Neural crest cell (in vitro differentiated cells): ENCODE measurements around the gene JUN. TPM values are rescaled to one million over a fixed set of nuclear protein-coding genes. Genes with fewer than 3 reads are reported as not detected.

Experiments used
- DNase-seq: peaks from one replicate; pipeline ENCODE4 v3.0.0; 2021; ENCODE audit warnings: low read depth, mixed read lengths, low spot score
- H3K27ac Mint-ChIP-seq: one replicate; pipeline ENCODE4 v1.8.0; 2021; ENCODE audit warnings: mild to moderate bottlenecking, mixed read lengths; ENCODE audit not compliant: unreplicated experiment
- H3K27me3 Mint-ChIP-seq: 2 replicates; pipeline ENCODE4 v1.8.0; 2021; ENCODE audit warnings: low read depth, mild to moderate bottlenecking, mixed read lengths
- H3K36me3 Mint-ChIP-seq: 2 replicates; pipeline ENCODE4 v1.8.0; 2021; ENCODE audit warnings: low read depth, mild to moderate bottlenecking, mixed read lengths
- H3K4me1 Mint-ChIP-seq: 2 replicates; pipeline ENCODE4 v1.8.0; 2021; ENCODE audit warnings: mixed read lengths
- H3K4me3 Mint-ChIP-seq: one replicate; pipeline ENCODE4 v1.8.0; 2021; ENCODE audit warnings: mild to moderate bottlenecking, mixed read lengths
- H3K9me3 Mint-ChIP-seq: 2 replicates; pipeline ENCODE4 v1.8.0; 2021; ENCODE audit warnings: mixed read lengths
- CTCF ChIP-seq: fragments of 200-600 bp; sonication (generic); conservative IDR thresholded peaks from 2 replicates; pipeline ENCODE4 v1.5.0; 2021; ENCODE audit warnings: antibody characterized with exemption, mild to moderate bottlenecking
- long read RNA-seq: library from polyadenylated mRNA; unstranded; transcript quantifications from one replicate; pipeline ENCODE4 v2.0.0, GENCODE V29; 2020
- total RNA-seq: library from RNA; stranded (reverse); gene quantifications from 2 replicates; pipeline ENCODE4 v1.2.1, GENCODE V29; 2021

JUN gene
- 28.7 and 29.0 TPM in 2 replicates for total RNA-seq
- long read RNA-seq, transcript JUN-201 (1 exons, 3,540 nt), result major isoform, 7 of 7 reads
- long read RNA-seq, partial matches to known transcripts, result 0 of 7 reads
- long read RNA-seq, other reads (novel, unspliced or antisense), result 0 of 7 reads

GRCh38 chr1:58783993-58784757 is at the start of gene JUN:
Gene JUN, minus strand, starts transcription at chr1:58784047. Its CDS starts 977 bp downstream, at chr1:58783070.
- Mint-ChIP-seq H3K27ac (peak within 1 kb of the TSS; percentile 98), H3K4me1 (peaks cover 32% of the 10 kb centered on the region), H3K4me3 (peak within 1 kb of the TSS; percentile 95), H3K27me3 (peaks cover 44% of the 10 kb centered on the region), H3K9me3 (no peaks in the 10 kb centered on the region), H3K36me3 (peaks cover 4% of the 10 kb centered on the region)
- TF ChIP-seq CTCF, result no peak
- peak; percentile 92 for DNase-seq

GRCh38 chr1:58833166-58833565 is 49.3 kb upstream of the JUN start:
- DNase-seq, result no peak
- no peak overlapping the region for H3K27ac Mint-ChIP-seq
- peaks cover 7% of the 10 kb centered on the region for H3K36me3 Mint-ChIP-seq
- no peak overlapping the region for H3K4me3 Mint-ChIP-seq
- no peaks in the 10 kb centered on the region for H3K4me1 Mint-ChIP-seq
- no peaks in the 10 kb centered on the region for H3K27me3 Mint-ChIP-seq
- peaks cover 7% of the 10 kb centered on the region for H3K9me3 Mint-ChIP-seq
- no peak for TF ChIP-seq CTCF

GRCh38 chr1:58830291-58830690 is 46.4 kb upstream of the JUN start:
- H3K27ac Mint-ChIP-seq, result no peak overlapping the region
- H3K36me3 Mint-ChIP-seq, result peaks cover 21% of the 10 kb centered on the region
- H3K4me1 Mint-ChIP-seq, result no peaks in the 10 kb centered on the region
- no peak overlapping the region for H3K4me3 Mint-ChIP-seq
- H3K9me3 Mint-ChIP-seq, result peaks cover 19% of the 10 kb centered on the region
- TF ChIP-seq CTCF, result no peak
- no peak for DNase-seq
- H3K27me3 Mint-ChIP-seq, result no peaks in the 10 kb centered on the region

GRCh38 chr1:58829866-58830265 is 46.0 kb upstream of the JUN start:
- Mint-ChIP-seq H3K4me3 (no peak overlapping the region), H3K9me3 (peaks cover 19% of the 10 kb centered on the region), H3K4me1 (no peaks in the 10 kb centered on the region), H3K27me3 (no peaks in the 10 kb centered on the region), H3K27ac (no peak overlapping the region), H3K36me3 (peaks cover 21% of the 10 kb centered on the region)
- DNase-seq, result no peak
- no peak for TF ChIP-seq CTCF

GRCh38 chr1:58827298-58827697 is 43.5 kb upstream of the JUN start:
- H3K27me3 Mint-ChIP-seq, result no peaks in the 10 kb centered on the region
- no peak for DNase-seq
- H3K4me3 Mint-ChIP-seq, result no peak overlapping the region
- H3K36me3 Mint-ChIP-seq, result peaks cover 23% of the 10 kb centered on the region
- no peak for TF ChIP-seq CTCF
- H3K4me1 Mint-ChIP-seq, result no peaks in the 10 kb centered on the region
- H3K27ac Mint-ChIP-seq, result no peak overlapping the region
- peaks cover 19% of the 10 kb centered on the region for H3K9me3 Mint-ChIP-seq
